Right atrium auricular region (tissue), 2 donors: ENCODE results near the gene GSS. TPM values are rescaled to one million over a fixed set of nuclear protein-coding genes. Genes with fewer than 3 reads are reported as not detected.

Experiments used
- DNase-seq: peaks from one replicate; pipeline ENCODE4 v3.0.0-alpha.2; 2019; ENCODE audit warnings: low spot score
- H3K27ac ChIP-seq, 2 donors: fragments of 200-600 bp; sonication (generic); 1 replicate in 1 of 2; 2 replicates in 1 of 2; pipeline ENCODE4 v1.5.1; 2016 to 2019
- H3K27me3 ChIP-seq, 2 donors: fragments of 200-600 bp; sonication (generic); one replicate each; pipeline versions ENCODE4 v1.5.1 to v1.6.0; 2017 to 2019
- H3K36me3 ChIP-seq: fragments of 200-600 bp; sonication (generic); one replicate; pipeline ENCODE4 v1.5.1; 2016
- H3K4me1 ChIP-seq, 2 donors: fragments of 200-600 bp; sonication (generic); one replicate each; pipeline versions ENCODE4 v1.5.1 to v1.6.0; 2017 to 2019
- H3K4me3 ChIP-seq, 2 donors: fragments of 200-600 bp; sonication (generic); 1 replicate in 1 of 2; 2 replicates in 1 of 2; pipeline ENCODE4 v1.5.1; 2017 to 2019; ENCODE audit warnings: mild to moderate bottlenecking in 1 of 2, moderate library complexity in 1 of 2
- H3K9me3 ChIP-seq, 2 donors: fragments of 200-600 bp; sonication (generic); one replicate each; pipeline ENCODE4 v1.5.1; 2019
- CTCF ChIP-seq, 2 donors: fragments of 200-600 bp; sonication (generic); IDR thresholded peaks; one replicate each; pipeline ENCODE4 v1.5.1; 2019; ENCODE audit warnings: antibody characterized with exemption in 2 of 2
- total RNA-seq, 2 donors: library from RNA; depleted of rRNA; stranded (reverse); fragments of >200 nt; gene quantifications; one replicate each; pipeline ENCODE4 v1.1.0, GENCODE V29; 2016

The GSS gene
- total RNA-seq, result 10 to 100 TPM; 23.0 to 38.3 TPM

- H3K36me3 ChIP-seq, result no peaks in the 10 kb centered on the region
- H3K27ac ChIP-seq, result peak within 1 kb of the TSS; percentile 94 to 95
- DNase-seq, result peak; percentile 98
- H3K4me3 ChIP-seq, result peak within 1 kb of the TSS; percentile 67 to 70
- H3K27me3 ChIP-seq, result no peaks in the 10 kb centered on the region
- TF ChIP-seq CTCF (IDR thresholded peaks at IDR 0.05), result peak; percentile 26 to 76
- H3K9me3 ChIP-seq, result no peaks in the 10 kb centered on the region
- peaks cover 0 to 13% of the 10 kb centered on the region in 2 donors for H3K4me1 ChIP-seq
Measured at GRCh38 chr20:34955231-34956040, at the start of gene GSS, which contains the start of gene MYH7B. GSS (minus strand) TSS chr20:34955806; CDS start chr20:34951852, 3,954 bp downstream. MYH7B (plus strand) TSS chr20:34955868; CDS start chr20:34978006, 22,138 bp downstream.

- no peaks in the 10 kb centered on the region for H3K4me1 ChIP-seq
- no peak for TF ChIP-seq CTCF (IDR thresholded peaks at IDR 0.05)
- no peaks in the 10 kb centered on the region for H3K27me3 ChIP-seq
- DNase-seq, result no peak
- peaks cover 95% of the 10 kb centered on the region for H3K36me3 ChIP-seq
- H3K9me3 ChIP-seq, result no peaks in the 10 kb centered on the region
- no peak overlapping the region for H3K27ac ChIP-seq
- H3K4me3 ChIP-seq, result no peak overlapping the region
Measured at GRCh38 chr20:35004749-35005462, 49.3 kb upstream of the GSS start.

GRCh38 chr20:35004051-35004725 lies 48.6 kb upstream of the GSS start:
- Histone ChIP-seq H3K27ac (no peak overlapping the region), H3K4me3 (no peak overlapping the region), H3K9me3 (no peaks in the 10 kb centered on the region), H3K4me1 (no peaks in the 10 kb centered on the region), H3K36me3 (peaks cover 95% of the 10 kb centered on the region), H3K27me3 (no peaks in the 10 kb centered on the region)
- no peak for TF ChIP-seq CTCF (IDR thresholded peaks at IDR 0.05)
- no peak for DNase-seq

GRCh38 chr20:35003211-35004031 lies 47.8 kb upstream of the GSS start:
- Histone ChIP-seq H3K27ac (peak overlapping the region in 1 of 2 donors; percentile 32), H3K9me3 (no peaks in the 10 kb centered on the region), H3K36me3 (peaks cover 95% of the 10 kb centered on the region), H3K4me1 (no peaks in the 10 kb centered on the region), H3K4me3 (no peak overlapping the region), H3K27me3 (no peaks in the 10 kb centered on the region)
- TF ChIP-seq CTCF (IDR thresholded peaks at IDR 0.05), result no peak
- DNase-seq, result no peak
